Neural cell (in vitro differentiated cells): ENCODE results near the gene DDC. TPM values are rescaled to one million over a fixed set of nuclear protein-coding genes. Genes with fewer than 3 reads are reported as not detected.

Source experiments
- H2AFZ ChIP-seq: fragments of 200-600, 300-800 bp; sonication (generic), shearing (Covaris generic); 2 replicates; pipeline ENCODE4 v1.6.0; 2014; ENCODE audit warnings: low read depth, mild to moderate bottlenecking, antibody characterized with exemption, low read length, moderate library complexity
- H3F3A ChIP-seq: fragments of 200-600 bp; shearing (Covaris generic); 2 replicates; pipeline ENCODE4 v1.6.1; 2016; ENCODE audit warnings: mild to moderate bottlenecking, moderate library complexity, mixed read lengths, antibody characterized with exemption, low read length; ENCODE audit not compliant: insufficient read depth, poor library complexity, severe bottlenecking
- H3K27ac ChIP-seq: fragments of 200-600, 300-800 bp; sonication (generic), shearing (Covaris generic); 2 replicates; pipeline ENCODE4 v1.5.1; 2014; ENCODE audit warnings: mild to moderate bottlenecking, low read length, moderate library complexity
- H3K27me3 ChIP-seq: fragments of 300-800, 200-600 bp; sonication (generic), shearing (Covaris generic); 2 replicates; pipeline ENCODE4 v1.6.0; 2014; ENCODE audit warnings: mild to moderate bottlenecking, low read depth, low read length, moderate library complexity; ENCODE audit not compliant: insufficient read depth
- H3K36me3 ChIP-seq: fragments of 300-800, 200-600 bp; sonication (generic), shearing (Covaris generic); 2 replicates; pipeline ENCODE4 v1.5.1; 2014; ENCODE audit warnings: mild to moderate bottlenecking, antibody characterized with exemption, low read length, moderate library complexity; ENCODE audit not compliant: insufficient read depth
- H3K4me2 ChIP-seq: fragments of 300-800, 200-600 bp; sonication (generic), shearing (Covaris generic); 2 replicates; pipeline ENCODE4 v1.6.0; 2014; ENCODE audit warnings: mild to moderate bottlenecking, low read length
- H3K4me3 ChIP-seq: fragments of 300-800, 200-600 bp; sonication (generic), shearing (Covaris generic); 2 replicates; pipeline ENCODE4 v1.5.1; 2014; ENCODE audit warnings: mild to moderate bottlenecking, low read length, moderate library complexity
- H3K79me2 ChIP-seq: fragments of 200-600 bp; shearing (Covaris generic); replicated peaks from 2 replicates; pipeline ENCODE4 v1.6.0; 2014; ENCODE audit warnings: mild to moderate bottlenecking, low read length, moderate library complexity; ENCODE audit not compliant: insufficient read depth
- H3K9ac ChIP-seq: fragments of 300-800, 200-600 bp; sonication (generic), shearing (Covaris generic); 2 replicates; pipeline ENCODE4 v1.6.1; 2016; ENCODE audit warnings: mild to moderate bottlenecking, low read length, mixed read lengths
- H3K9me2 ChIP-seq: fragments of 200-600 bp; shearing (Covaris generic); 2 replicates; pipeline ENCODE4 v1.6.1; 2016; ENCODE audit warnings: mild to moderate bottlenecking, low read length, mixed read lengths; ENCODE audit not compliant: insufficient read depth
- H3K9me3 ChIP-seq: fragments of 200-600, 300-800 bp; sonication (generic), shearing (Covaris generic); 2 replicates; pipeline ENCODE4 v1.6.1; 2016; ENCODE audit warnings: mild to moderate bottlenecking, mixed run types, low read length, moderate library complexity, mixed read lengths
- H4K20me1 ChIP-seq: fragments of 200-600 bp; shearing (Covaris generic); 2 replicates; pipeline ENCODE4 v1.6.1; 2016; ENCODE audit warnings: mild to moderate bottlenecking, mixed run types; ENCODE audit not compliant: insufficient read depth
- EP300 ChIP-seq: fragments of 450-650 bp; conservative IDR thresholded peaks from 2 replicates; pipeline ENCODE4 v1.6.1; 2014; ENCODE audit warnings: antibody characterized with exemption, mild to moderate bottlenecking, moderate library complexity; ENCODE audit not compliant: poor library complexity, severe bottlenecking
- EZH2 ChIP-seq: fragments of 200-600, 300-800 bp; shearing (Covaris generic), sonication (generic); IDR thresholded peaks from 2 replicates; pipeline ENCODE4 v1.6.1; 2014; ENCODE audit warnings: antibody characterized with exemption, low read length, borderline replicate concordance, mild to moderate bottlenecking; ENCODE audit not compliant: insufficient read depth, poor library complexity, severe bottlenecking
- MXI1 ChIP-seq: fragments of 450-650 bp; conservative IDR thresholded peaks from 2 replicates; pipeline ENCODE4 v1.6.1; 2014; ENCODE audit warnings: antibody characterized with exemption, mild to moderate bottlenecking; ENCODE audit not compliant: poor library complexity, severe bottlenecking
- POLR2AphosphoS5 ChIP-seq: IDR thresholded peaks from 2 replicates; pipeline ENCODE4 v1.6.1; 2012
- RAD21 ChIP-seq: fragments of 450-650 bp; conservative IDR thresholded peaks from 2 replicates; pipeline ENCODE4 v1.6.1; 2014; ENCODE audit warnings: antibody characterized with exemption, mild to moderate bottlenecking, moderate library complexity
- SMC3 ChIP-seq: fragments of 450-650 bp; conservative IDR thresholded peaks from 2 replicates; pipeline ENCODE4 v1.6.1; 2014; ENCODE audit warnings: antibody characterized with exemption, mild to moderate bottlenecking, moderate library complexity; ENCODE audit not compliant: poor library complexity
- TAF1 ChIP-seq: IDR thresholded peaks from 2 replicates; pipeline ENCODE4 v1.6.1; 2012; ENCODE audit warnings: low read depth
- polyA plus RNA-seq: library from polyadenylated mRNA; depleted of rRNA; stranded (reverse); fragments of >200 nt; gene quantifications from 2 replicates; pipeline ENCODE4 v1.2.3, GENCODE V29; 2014
- TF ChIP-seq, protein P1 (sequence below): IDR thresholded peaks from 2 replicates; pipeline ENCODE4 v1.6.1; 2012; ENCODE audit warnings: borderline replicate concordance
- TF ChIP-seq, protein P2 (sequence below): fragments of 450-650 bp; IDR thresholded peaks from 2 replicates; pipeline ENCODE4 v1.5.1; 2014; ENCODE audit warnings: antibody characterized with exemption, mild to moderate bottlenecking, moderate library complexity; ENCODE audit not compliant: poor library complexity, severe bottlenecking

The DDC gene
- polyA plus RNA-seq, 1 donor from 2014 or later, result 42.9 TPM

DNA sequence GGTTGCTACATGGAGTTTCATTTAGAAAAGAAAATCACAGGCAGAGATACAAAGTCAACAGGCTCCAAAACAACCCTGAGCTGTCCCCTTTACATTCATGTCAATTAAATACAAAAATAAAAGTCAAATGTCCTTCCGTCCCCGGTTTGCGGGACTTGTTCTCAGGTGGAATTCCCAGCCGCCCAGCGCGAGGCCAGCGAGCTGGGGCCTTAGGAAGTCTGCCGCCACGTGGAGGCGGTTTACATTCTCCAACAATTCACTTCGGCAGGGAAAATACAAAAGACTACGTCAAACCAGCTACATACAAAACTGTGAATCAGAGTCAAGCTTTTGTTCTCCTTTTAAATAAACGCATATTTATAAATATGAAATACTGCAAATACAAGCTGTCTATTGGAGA, 25.3 kb upstream of the DDC start:
- Histone ChIP-seq H3K9me2 (no peaks in the 10 kb centered on the region), H3K27me3 (no peaks in the 10 kb centered on the region), H3F3A (no peaks in the 10 kb centered on the region), H3K9me3 (no peaks in the 10 kb centered on the region), H3K9ac (no peak overlapping the region), H2AFZ (no peak overlapping the region), H3K36me3 (no peaks in the 10 kb centered on the region), H3K27ac (no peak overlapping the region), H3K79me2 (no peaks in the 10 kb centered on the region), H4K20me1 (no peaks in the 10 kb centered on the region), H3K4me2 (no peak overlapping the region), H3K4me3 (no peak overlapping the region)
- no peak for TF ChIP-seq EP300
- no peak for TF ChIP-seq EZH2

DNA sequence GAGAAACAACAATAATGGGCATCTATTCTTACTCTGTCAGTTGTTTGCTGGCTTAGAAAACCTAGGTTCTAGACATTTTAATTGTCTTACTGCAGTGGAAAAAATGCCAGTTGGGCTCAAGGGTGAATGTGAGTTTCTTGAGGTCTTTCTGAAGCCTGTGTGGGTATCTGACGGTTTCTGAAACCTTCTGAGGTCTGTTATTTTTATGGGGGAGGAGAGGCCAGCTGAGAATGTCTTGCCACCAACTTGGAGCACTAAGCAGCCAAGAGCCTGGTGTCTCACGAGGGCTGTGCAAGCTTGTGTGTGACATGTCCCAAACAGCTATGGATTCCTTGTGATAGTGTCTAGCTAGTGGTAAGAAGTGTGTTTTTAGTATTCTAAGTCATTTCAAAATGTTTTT, 24.2 kb upstream of the DDC start:
- no peaks in the 10 kb centered on the region for H3K27me3 ChIP-seq
- H3K9me2 ChIP-seq, result no peaks in the 10 kb centered on the region
- H3K9me3 ChIP-seq, result no peaks in the 10 kb centered on the region
- no peak overlapping the region for H3K27ac ChIP-seq
- H2AFZ ChIP-seq, result no peak overlapping the region
- no peak for TF ChIP-seq MXI1
- TF ChIP-seq EZH2, result no peak
- no peak for TF ChIP-seq SMC3
- TF ChIP-seq TAF1, result no peak
- TF ChIP-seq POLR2AphosphoS5, result no peak
- TF ChIP-seq EP300, result no peak
- TF ChIP-seq, protein P1, sequence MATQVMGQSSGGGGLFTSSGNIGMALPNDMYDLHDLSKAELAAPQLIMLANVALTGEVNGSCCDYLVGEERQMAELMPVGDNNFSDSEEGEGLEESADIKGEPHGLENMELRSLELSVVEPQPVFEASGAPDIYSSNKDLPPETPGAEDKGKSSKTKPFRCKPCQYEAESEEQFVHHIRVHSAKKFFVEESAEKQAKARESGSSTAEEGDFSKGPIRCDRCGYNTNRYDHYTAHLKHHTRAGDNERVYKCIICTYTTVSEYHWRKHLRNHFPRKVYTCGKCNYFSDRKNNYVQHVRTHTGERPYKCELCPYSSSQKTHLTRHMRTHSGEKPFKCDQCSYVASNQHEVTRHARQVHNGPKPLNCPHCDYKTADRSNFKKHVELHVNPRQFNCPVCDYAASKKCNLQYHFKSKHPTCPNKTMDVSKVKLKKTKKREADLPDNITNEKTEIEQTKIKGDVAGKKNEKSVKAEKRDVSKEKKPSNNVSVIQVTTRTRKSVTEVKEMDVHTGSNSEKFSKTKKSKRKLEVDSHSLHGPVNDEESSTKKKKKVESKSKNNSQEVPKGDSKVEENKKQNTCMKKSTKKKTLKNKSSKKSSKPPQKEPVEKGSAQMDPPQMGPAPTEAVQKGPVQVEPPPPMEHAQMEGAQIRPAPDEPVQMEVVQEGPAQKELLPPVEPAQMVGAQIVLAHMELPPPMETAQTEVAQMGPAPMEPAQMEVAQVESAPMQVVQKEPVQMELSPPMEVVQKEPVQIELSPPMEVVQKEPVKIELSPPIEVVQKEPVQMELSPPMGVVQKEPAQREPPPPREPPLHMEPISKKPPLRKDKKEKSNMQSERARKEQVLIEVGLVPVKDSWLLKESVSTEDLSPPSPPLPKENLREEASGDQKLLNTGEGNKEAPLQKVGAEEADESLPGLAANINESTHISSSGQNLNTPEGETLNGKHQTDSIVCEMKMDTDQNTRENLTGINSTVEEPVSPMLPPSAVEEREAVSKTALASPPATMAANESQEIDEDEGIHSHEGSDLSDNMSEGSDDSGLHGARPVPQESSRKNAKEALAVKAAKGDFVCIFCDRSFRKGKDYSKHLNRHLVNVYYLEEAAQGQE, result no peak
- TF ChIP-seq, protein P2, sequence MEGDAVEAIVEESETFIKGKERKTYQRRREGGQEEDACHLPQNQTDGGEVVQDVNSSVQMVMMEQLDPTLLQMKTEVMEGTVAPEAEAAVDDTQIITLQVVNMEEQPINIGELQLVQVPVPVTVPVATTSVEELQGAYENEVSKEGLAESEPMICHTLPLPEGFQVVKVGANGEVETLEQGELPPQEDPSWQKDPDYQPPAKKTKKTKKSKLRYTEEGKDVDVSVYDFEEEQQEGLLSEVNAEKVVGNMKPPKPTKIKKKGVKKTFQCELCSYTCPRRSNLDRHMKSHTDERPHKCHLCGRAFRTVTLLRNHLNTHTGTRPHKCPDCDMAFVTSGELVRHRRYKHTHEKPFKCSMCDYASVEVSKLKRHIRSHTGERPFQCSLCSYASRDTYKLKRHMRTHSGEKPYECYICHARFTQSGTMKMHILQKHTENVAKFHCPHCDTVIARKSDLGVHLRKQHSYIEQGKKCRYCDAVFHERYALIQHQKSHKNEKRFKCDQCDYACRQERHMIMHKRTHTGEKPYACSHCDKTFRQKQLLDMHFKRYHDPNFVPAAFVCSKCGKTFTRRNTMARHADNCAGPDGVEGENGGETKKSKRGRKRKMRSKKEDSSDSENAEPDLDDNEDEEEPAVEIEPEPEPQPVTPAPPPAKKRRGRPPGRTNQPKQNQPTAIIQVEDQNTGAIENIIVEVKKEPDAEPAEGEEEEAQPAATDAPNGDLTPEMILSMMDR, result no peak
- TF ChIP-seq RAD21, result no peak
- no peak overlapping the region for H3K4me2 ChIP-seq
- no peak overlapping the region for H3K9ac ChIP-seq
- no peaks in the 10 kb centered on the region for H3F3A ChIP-seq
- no peaks in the 10 kb centered on the region for H3K79me2 ChIP-seq
- no peaks in the 10 kb centered on the region for H3K36me3 ChIP-seq
- H4K20me1 ChIP-seq, result no peaks in the 10 kb centered on the region
- no peak overlapping the region for H3K4me3 ChIP-seq

DNA sequence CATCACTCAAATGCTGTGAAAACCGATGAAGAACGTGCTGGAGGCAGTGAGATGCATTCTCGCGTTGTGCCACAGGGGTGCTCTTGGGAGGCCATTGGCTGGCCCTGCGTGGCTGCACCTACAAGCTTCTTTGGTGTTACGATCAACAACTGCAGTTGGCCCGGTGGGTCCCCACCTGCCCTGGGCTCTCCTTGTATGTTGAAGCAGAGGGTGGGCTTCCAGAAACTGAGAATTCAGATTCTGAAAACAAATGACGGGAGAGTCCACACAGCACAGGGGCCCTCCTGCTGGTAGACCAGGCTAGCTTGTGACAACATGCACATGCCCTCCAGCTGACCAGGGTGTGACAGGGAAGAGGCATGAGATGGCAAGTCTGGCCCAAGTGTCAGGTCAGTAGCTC, 23.7 kb upstream of the DDC start:
- Histone ChIP-seq H3K36me3 (no peaks in the 10 kb centered on the region), H2AFZ (no peak overlapping the region), H3K9ac (no peak overlapping the region), H3K4me2 (no peak overlapping the region), H4K20me1 (no peaks in the 10 kb centered on the region), H3K79me2 (no peaks in the 10 kb centered on the region), H3K9me3 (no peaks in the 10 kb centered on the region), H3K9me2 (no peaks in the 10 kb centered on the region), H3K4me3 (no peak overlapping the region), H3K27me3 (no peaks in the 10 kb centered on the region), H3F3A (no peaks in the 10 kb centered on the region), H3K27ac (no peak overlapping the region)
- TF ChIP-seq MXI1, result no peak
- TF ChIP-seq, protein P2, result peak; percentile 15
